Kidney (tissue), 14 donors: ENCODE data around the gene NISCH. TPM values are rescaled to one million over a fixed set of nuclear protein-coding genes. Genes with fewer than 3 reads are reported as not detected.

Experiments
- DNase-seq, 5 donors: peaks; one replicate each; pipeline ENCODE4 v3.0.0-alpha.2; 2013 to 2020
- FAIRE-seq: peaks from 2 replicates; lab custom pipeline; 2012; peaks lifted over from hg19 to GRCh38; lab: Jason Lieb, UNC
- H3K27ac ChIP-seq, 2 donors: one replicate each; pipeline ENCODE4 v1.7.0; 2013; ENCODE audit warnings: low read depth in 2 of 2, low read length in 2 of 2, inconsistent platforms in 1 of 2
- H3K27me3 ChIP-seq: one replicate; pipeline ENCODE4 v1.7.1; 2013; ENCODE audit warnings: low read length, inconsistent platforms; ENCODE audit not compliant: control insufficient read depth, insufficient read depth
- H3K36me3 ChIP-seq, 3 donors: one replicate each; pipeline versions ENCODE4 v1.7.0 to v1.7.1; 2013; ENCODE audit warnings: low read length in 3 of 3, control low read depth in 1 of 3, inconsistent platforms in 1 of 3; ENCODE audit not compliant: insufficient read depth in 3 of 3, control insufficient read depth in 2 of 3
- H3K4me1 ChIP-seq, 3 donors: one replicate each; pipeline versions ENCODE4 v1.7.0 to v1.7.1; 2013; ENCODE audit warnings: low read length in 3 of 3, inconsistent platforms in 1 of 3, low read depth in 1 of 3; ENCODE audit not compliant: control insufficient read depth in 2 of 3, insufficient read depth in 2 of 3
- H3K4me3 ChIP-seq, 3 donors: one replicate each; pipeline versions ENCODE4 v1.7.0 to v1.8.1; 2013; ENCODE audit warnings: low read length in 3 of 3, control low read depth in 1 of 3, inconsistent platforms in 1 of 3
- H3K9ac ChIP-seq, 3 donors: one replicate each; pipeline versions ENCODE4 v1.7.0 to v1.7.1; 2013; ENCODE audit warnings: low read length in 3 of 3, control low read depth in 1 of 3, inconsistent platforms in 1 of 3
- H3K9me3 ChIP-seq, 3 donors: one replicate each; pipeline versions ENCODE4 v1.7.0 to v1.7.1; 2013; ENCODE audit warnings: low read length in 3 of 3, control low read depth in 1 of 3, inconsistent platforms in 1 of 3; ENCODE audit not compliant: control insufficient read depth in 2 of 3, insufficient read depth in 1 of 3
- intact Hi-C: fragments of 100-400 bp; cut with DNase I; formaldehyde crosslinking; loops from one replicate; pipeline ENCODE4 v1.11.1; 2022
- polyA plus RNA-seq: library from polyadenylated mRNA; stranded (reverse); fragments of 350-450 nt; fragmentation: Illumina TruSeq; extraction: RNeasy Lipid Tissue Mini Kit (QIAGEN cat#74804); gene quantifications from one replicate; pipeline ENCODE4 v1.2.3, GENCODE V29; 2014; ENCODE audit warnings: low read depth, low replicate concordance; ENCODE audit not compliant: insufficient read depth
- total RNA-seq: library from RNA; stranded (reverse); fragmentation: NEBNext Ultra II Directional; extraction: Animal tissue kit (Norgen Biotek cat#: 25700); gene quantifications from one replicate; pipeline ENCODE4 v1.2.1, GENCODE V29; 2021
- TF ChIP-seq, protein P1 (sequence below): IDR thresholded peaks from 3 replicates; pipeline ENCODE4 v1.5.1; 2012; ENCODE audit warnings: mild to moderate bottlenecking, moderate library complexity, borderline replicate concordance; ENCODE audit not compliant: insufficient read depth; ENCODE audit errors: extremely low read depth
- donor health status: control.
- donor health status: control.
- donor health status: control.
- donor health status: control.
- donor health status: control.
- donor health status: DM: yes; HTN: yes; CAD: no.
- donor health status: Normal renal cell carcinoma (clear cell type).

The NISCH gene
- total and polyA plus RNA-seq, 2 donors from 2014 or later: 36.1 to 98.7 TPM

DNA sequence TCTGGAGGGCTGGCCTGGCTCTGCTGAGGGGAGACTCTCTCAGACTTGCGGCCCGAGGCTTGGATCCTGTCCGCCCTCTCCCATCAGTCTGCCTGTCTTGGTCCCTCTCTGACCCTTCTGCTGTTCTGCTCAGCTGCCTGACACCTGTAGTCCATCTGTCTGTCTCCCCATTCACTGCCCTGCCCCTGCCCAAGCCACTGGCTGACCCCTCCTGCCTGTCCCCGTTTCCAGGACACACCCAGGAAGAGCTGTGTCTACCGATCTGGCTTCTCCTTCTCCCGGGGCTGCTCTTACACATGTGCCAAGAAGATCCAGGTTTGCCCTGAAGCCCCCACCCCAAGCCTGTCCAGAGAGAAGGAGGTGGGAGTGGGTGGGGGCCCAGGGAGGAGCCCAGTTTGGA, 59.8 kb downstream of the NISCH start:
- no peak overlapping the region for H3K9ac ChIP-seq
- peaks cover 0 to 3% (median 0%) of the 10 kb centered on the region in 3 donors for H3K4me1 ChIP-seq
- no peaks in the 10 kb centered on the region for H3K36me3 ChIP-seq
- H3K27me3 ChIP-seq: no peaks in the 10 kb centered on the region
- H3K27ac ChIP-seq: no peak overlapping the region
- no peaks in the 10 kb centered on the region for H3K9me3 ChIP-seq
- TF ChIP-seq, protein P1, sequence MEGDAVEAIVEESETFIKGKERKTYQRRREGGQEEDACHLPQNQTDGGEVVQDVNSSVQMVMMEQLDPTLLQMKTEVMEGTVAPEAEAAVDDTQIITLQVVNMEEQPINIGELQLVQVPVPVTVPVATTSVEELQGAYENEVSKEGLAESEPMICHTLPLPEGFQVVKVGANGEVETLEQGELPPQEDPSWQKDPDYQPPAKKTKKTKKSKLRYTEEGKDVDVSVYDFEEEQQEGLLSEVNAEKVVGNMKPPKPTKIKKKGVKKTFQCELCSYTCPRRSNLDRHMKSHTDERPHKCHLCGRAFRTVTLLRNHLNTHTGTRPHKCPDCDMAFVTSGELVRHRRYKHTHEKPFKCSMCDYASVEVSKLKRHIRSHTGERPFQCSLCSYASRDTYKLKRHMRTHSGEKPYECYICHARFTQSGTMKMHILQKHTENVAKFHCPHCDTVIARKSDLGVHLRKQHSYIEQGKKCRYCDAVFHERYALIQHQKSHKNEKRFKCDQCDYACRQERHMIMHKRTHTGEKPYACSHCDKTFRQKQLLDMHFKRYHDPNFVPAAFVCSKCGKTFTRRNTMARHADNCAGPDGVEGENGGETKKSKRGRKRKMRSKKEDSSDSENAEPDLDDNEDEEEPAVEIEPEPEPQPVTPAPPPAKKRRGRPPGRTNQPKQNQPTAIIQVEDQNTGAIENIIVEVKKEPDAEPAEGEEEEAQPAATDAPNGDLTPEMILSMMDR: no peak
- FAIRE-seq (no peak), DNase-seq (no peak)
- intact Hi-C loops: no loop called here
- no peak overlapping the region for H3K4me3 ChIP-seq

DNA sequence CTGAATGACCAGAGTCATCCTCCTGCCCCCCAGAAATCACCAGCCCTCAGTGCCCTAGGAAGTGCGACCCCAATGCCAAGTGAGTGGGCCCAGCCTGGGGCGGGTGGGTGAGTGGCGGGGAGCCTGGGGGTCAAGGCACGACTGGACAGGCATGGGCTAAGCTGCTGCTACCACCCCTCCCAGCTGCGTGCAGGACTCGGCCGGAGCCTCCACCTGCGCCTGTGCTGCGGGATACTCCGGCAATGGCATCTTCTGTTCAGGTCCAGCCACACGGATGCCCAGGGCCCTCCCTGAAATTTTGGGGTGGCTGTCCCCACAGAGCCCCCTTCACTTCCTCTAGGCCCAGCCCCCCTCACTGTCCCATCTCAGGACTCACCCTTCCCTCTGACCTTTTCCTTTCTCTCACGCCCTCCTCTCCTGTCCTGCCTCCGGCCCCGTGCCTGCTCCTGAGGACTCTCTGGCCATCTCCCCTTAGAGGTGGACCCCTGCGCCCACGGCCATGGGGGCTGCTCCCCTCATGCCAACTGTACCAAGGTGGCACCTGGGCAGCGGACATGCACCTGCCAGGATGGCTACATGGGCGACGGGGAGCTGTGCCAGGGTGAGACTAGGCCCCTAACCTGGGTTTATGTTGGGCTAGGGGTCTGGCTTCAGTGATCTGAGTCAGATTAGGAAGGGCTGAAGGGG, 61.2 kb downstream of the NISCH start:
- Histone ChIP-seq H3K27ac (no peak overlapping the region), H3K4me1 (peaks cover 0 to 3% (median 0%) of the 10 kb centered on the region in 3 donors), H3K9me3 (no peaks in the 10 kb centered on the region), H3K9ac (no peak overlapping the region), H3K36me3 (no peaks in the 10 kb centered on the region), H3K4me3 (no peak overlapping the region), H3K27me3 (no peaks in the 10 kb centered on the region)
- intact Hi-C loops: no loop called here
- no peak for FAIRE-seq
- TF ChIP-seq, protein P1: no peak
- DNase-seq: no peak

DNA sequence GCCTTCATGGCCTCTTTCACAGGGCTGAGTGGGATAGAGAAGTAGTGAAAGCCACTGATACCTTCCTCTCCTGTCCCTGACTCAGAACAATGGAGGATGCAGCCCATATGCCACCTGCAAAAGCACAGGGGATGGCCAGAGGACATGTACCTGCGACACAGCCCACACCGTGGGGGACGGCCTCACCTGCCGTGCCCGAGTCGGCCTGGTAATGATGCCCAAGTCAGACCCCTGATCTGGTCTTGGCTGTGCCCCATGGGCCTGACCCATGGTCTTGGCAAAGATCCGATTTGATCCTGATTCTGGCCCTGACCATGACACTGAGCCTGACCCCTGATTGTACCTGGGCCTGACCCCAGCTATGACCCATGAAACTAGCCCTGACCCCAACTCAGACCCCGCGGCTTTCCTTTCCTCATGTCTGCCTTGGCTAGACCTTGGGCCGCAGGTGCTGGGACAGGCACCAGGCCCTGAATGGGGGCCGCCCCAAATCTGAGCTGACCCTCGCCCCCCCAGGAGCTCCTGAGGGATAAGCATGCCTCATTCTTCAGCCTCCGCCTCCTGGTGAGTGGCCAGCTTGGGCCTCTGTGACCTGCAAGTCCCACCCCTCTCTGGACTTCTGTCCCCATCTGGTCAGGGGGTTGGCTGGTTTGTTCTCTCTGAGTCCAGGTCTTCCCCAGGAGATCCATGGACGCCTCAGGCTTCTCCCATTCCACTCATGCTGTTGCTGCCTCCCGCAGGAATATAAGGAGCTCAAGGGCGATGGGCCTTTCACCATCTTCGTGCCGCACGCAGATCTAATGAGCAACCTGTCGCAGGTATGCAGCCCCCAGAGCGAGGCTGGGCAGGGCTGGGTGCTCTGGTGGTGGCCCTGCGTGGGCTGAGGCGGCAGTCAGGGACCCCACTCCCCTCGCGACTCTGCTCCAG, 62.7 kb downstream of the NISCH start:
- no peaks in the 10 kb centered on the region for H3K27me3 ChIP-seq
- peaks cover 0 to 3% (median 0%) of the 10 kb centered on the region in 3 donors for H3K4me1 ChIP-seq
- H3K27ac ChIP-seq: no peak overlapping the region
- intact Hi-C loops: no loop called here
- H3K36me3 ChIP-seq: no peaks in the 10 kb centered on the region
- no peak overlapping the region for H3K4me3 ChIP-seq
- no peaks in the 10 kb centered on the region for H3K9me3 ChIP-seq
- FAIRE-seq (no peak), DNase-seq (no peak)
- H3K9ac ChIP-seq: no peak overlapping the region
- TF ChIP-seq, protein P1: no peak
